ENCODE measurements around the gene C2orf76. TPM values are rescaled to one million over a fixed set of nuclear protein-coding genes. Genes with fewer than 3 reads are reported as not detected.

Gene C2orf76
- total RNA-seq, 4 donors from 2014 or later = 13.5 to 63.0 (median 21.5) TPM

- no peaks in the 10 kb centered on the region for H3K36me3 ChIP-seq
- intact Hi-C loops (cut with DNase I; ENCODE audit: low total_unique reads) = no loop called here
Measured at GRCh38 chr2:119261493-119262225, 105.0 kb downstream of the C2orf76 start.

GRCh38 chr2:119260646-119261492 lies 105.8 kb downstream of the C2orf76 start:
- no peak overlapping the region for H3K27ac ChIP-seq
- intact Hi-C loops (cut with DNase I; ENCODE audit: low total_unique reads) = no loop called here
- H3K4me1 ChIP-seq = no peaks in the 10 kb centered on the region

More at GRCh38 chr2:119261493-119262225, 105.0 kb downstream of the C2orf76 start:
- H3K4me3 ChIP-seq = no peak overlapping the region
- no peak overlapping the region for H3K27ac ChIP-seq
- DNase-seq = no peak
- H3K4me1 ChIP-seq = no peaks in the 10 kb centered on the region
- TF ChIP-seq POLR2A (IDR thresholded peaks at IDR 0.05) = no peak
- TF ChIP-seq, protein P1, sequence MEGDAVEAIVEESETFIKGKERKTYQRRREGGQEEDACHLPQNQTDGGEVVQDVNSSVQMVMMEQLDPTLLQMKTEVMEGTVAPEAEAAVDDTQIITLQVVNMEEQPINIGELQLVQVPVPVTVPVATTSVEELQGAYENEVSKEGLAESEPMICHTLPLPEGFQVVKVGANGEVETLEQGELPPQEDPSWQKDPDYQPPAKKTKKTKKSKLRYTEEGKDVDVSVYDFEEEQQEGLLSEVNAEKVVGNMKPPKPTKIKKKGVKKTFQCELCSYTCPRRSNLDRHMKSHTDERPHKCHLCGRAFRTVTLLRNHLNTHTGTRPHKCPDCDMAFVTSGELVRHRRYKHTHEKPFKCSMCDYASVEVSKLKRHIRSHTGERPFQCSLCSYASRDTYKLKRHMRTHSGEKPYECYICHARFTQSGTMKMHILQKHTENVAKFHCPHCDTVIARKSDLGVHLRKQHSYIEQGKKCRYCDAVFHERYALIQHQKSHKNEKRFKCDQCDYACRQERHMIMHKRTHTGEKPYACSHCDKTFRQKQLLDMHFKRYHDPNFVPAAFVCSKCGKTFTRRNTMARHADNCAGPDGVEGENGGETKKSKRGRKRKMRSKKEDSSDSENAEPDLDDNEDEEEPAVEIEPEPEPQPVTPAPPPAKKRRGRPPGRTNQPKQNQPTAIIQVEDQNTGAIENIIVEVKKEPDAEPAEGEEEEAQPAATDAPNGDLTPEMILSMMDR (IDR thresholded peaks at IDR 0.05) = no peak
- no peaks in the 10 kb centered on the region for H3K9me3 ChIP-seq
- no peaks in the 10 kb centered on the region for H3K27me3 ChIP-seq

DNA sequence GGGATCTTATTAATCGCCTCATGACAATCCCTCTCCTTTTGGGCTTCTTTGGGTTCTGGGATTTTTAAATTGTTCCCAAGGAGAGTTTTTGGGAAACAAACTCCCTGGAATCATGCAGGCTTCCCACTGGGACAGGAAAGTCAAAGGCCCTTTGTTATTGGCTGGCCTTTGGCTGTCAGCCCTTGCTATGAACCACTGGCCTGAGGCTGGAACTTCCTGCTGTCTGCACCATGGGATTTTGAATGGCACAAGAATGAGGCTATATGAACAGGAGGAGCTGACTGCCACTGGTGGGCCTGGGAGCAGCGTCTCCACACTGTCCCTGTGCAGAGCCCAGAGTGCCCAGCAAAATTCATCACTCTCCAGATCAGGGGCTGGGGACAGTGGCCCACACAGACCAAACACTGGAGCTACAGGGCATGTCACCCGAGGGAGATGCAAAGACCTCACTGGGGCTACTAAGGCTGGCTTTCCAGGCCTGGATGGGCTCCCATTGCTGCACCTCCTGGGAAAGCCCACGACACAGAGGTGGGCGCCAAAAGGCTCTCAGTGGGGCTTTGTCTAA lies 107.3 kb downstream of the C2orf76 start:
- Histone ChIP-seq H3K27ac (no peak overlapping the region), H3K9me3 (no peaks in the 10 kb centered on the region)
- intact Hi-C loops (cut with DNase I; ENCODE audit: low total_unique reads) = no loop called here

More at GRCh38 chr2:119260646-119261492, 105.8 kb downstream of the C2orf76 start:
- TF ChIP-seq, protein P1 (IDR thresholded peaks at IDR 0.05) = no peak
- no peak for TF ChIP-seq POLR2A (IDR thresholded peaks at IDR 0.05)
- H3K9me3 ChIP-seq = no peaks in the 10 kb centered on the region
- H3K4me3 ChIP-seq = no peak overlapping the region
- no peaks in the 10 kb centered on the region for H3K36me3 ChIP-seq
- DNase-seq = no peak
- H3K27me3 ChIP-seq = no peaks in the 10 kb centered on the region

GRCh38 chr2:119257198-119257597 lies 109.4 kb downstream of the C2orf76 start:
- TF ChIP-seq, protein P1 (IDR thresholded peaks at IDR 0.05) = no peak
- TF ChIP-seq POLR2A (IDR thresholded peaks at IDR 0.05) = no peak
- H3K4me3 ChIP-seq = no peak overlapping the region
- H3K36me3 ChIP-seq = no peaks in the 10 kb centered on the region
- no peaks in the 10 kb centered on the region for H3K4me1 ChIP-seq
- H3K9me3 ChIP-seq = no peaks in the 10 kb centered on the region
- H3K27me3 ChIP-seq = no peaks in the 10 kb centered on the region
- intact Hi-C loops (cut with DNase I; ENCODE audit: low total_unique reads) = no loop called here
- no peak overlapping the region for H3K27ac ChIP-seq
- no peak for DNase-seq

More for the DNA sequence above, 107.3 kb downstream of the C2orf76 start:
- TF ChIP-seq, protein P1 (IDR thresholded peaks at IDR 0.05) = no peak
- TF ChIP-seq POLR2A (IDR thresholded peaks at IDR 0.05) = no peak
- Histone ChIP-seq H3K27me3 (no peaks in the 10 kb centered on the region), H3K4me1 (no peaks in the 10 kb centered on the region), H3K4me3 (no peak overlapping the region), H3K36me3 (no peaks in the 10 kb centered on the region)
- no peak for DNase-seq

GRCh38 chr2:119256582-119256921 lies 110.1 kb downstream of the C2orf76 start:
- Histone ChIP-seq H3K4me1 (no peaks in the 10 kb centered on the region), H3K36me3 (no peaks in the 10 kb centered on the region), H3K27ac (no peak overlapping the region), H3K27me3 (no peaks in the 10 kb centered on the region), H3K4me3 (no peak overlapping the region), H3K9me3 (no peaks in the 10 kb centered on the region)
- no peak for TF ChIP-seq POLR2A (IDR thresholded peaks at IDR 0.05)
- TF ChIP-seq, protein P1 (IDR thresholded peaks at IDR 0.05) = no peak
- intact Hi-C loops (cut with DNase I; ENCODE audit: low total_unique reads) = no loop called here
- no peak for DNase-seq

Data from uterus (tissue), 4 donors.